A549 (cell line): Measurements from ENCODE around the gene COPZ1.

Experiments used
- POLR2A ChIP-seq: IDR thresholded peaks from 2 replicates; pipeline ENCODE4 v1.6.1; 2012; ENCODE audit warnings: mild to moderate bottlenecking, low read length
- RAD21 ChIP-seq, 2 experiments: fragments of >200 bp in 1 of 2; sonication (Bioruptor Twin) in 1 of 2; formaldehyde crosslinking in 1 of 2; IDR thresholded peaks in 1 of 2; conservative IDR thresholded peaks in 1 of 2; 2 replicates in 1 of 2; 3 replicates in 1 of 2; pipeline ENCODE4 v1.6.1; 2012 to 2018; ENCODE audit warnings: inconsistent platforms in 1 of 2
- ZSCAN20 ChIP-seq: fragments of 250-450 bp; sonication (Bioruptor Pico); IDR thresholded peaks from 2 replicates; pipeline ENCODE4 v1.8.0; 2022; ENCODE audit warnings: mild to moderate bottlenecking, moderate library complexity
- TF ChIP-seq, protein P1 (sequence below): IDR thresholded peaks from 2 replicates; pipeline ENCODE4 v1.6.1; 2012
- TF ChIP-seq, protein P2 (sequence below): fragments of 200-600 bp; sonication (generic); IDR thresholded peaks from 2 replicates; pipeline ENCODE4 v1.6.1; 2016; ENCODE audit warnings: antibody characterized with exemption, mild to moderate bottlenecking, moderate library complexity

DNA sequence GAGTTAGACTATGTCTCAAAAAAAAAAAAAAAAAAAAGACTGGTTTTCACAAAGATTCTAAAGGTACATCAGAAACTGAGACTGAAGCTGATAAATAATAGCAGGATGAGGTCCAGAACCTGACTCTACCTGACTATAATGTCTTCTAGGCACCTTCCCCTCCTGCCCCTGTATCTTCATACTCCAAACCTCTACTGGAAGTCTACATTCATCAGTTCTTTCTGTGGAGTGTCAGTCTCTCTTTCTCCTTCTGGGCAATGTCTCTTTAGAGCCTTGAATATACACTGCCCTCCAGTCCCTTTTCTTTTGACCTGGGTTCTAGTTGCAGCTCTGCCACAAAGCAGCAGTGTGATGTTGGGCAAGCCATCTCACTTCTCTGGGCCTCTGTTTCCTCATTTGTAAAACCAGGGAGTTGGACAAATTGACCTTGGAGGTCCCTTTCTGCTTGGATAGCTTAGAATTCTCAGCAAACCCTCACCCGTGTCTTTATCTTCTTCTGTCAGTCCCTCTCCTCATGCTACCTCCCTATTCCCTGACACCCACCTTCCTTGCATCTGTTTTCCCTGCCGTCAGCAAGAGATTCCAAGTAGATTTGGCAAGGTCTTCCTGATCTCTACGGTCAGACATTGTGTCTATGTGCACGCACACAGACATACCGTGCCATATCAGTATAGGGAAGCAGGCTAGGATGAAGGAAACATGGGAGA lies 28.4 kb upstream of the COPZ1 start:
- TF ChIP-seq POLR2A (no peak), RAD21 (conservative IDR thresholded peaks at IDR 0.05 in 1 of 2, IDR thresholded peaks at IDR 0.05 in 1 of 2) (no peak), ZSCAN20 (no peak)
- TF ChIP-seq, protein P1, sequence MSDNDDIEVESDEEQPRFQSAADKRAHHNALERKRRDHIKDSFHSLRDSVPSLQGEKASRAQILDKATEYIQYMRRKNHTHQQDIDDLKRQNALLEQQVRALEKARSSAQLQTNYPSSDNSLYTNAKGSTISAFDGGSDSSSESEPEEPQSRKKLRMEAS: no peak
- TF ChIP-seq, protein P2, sequence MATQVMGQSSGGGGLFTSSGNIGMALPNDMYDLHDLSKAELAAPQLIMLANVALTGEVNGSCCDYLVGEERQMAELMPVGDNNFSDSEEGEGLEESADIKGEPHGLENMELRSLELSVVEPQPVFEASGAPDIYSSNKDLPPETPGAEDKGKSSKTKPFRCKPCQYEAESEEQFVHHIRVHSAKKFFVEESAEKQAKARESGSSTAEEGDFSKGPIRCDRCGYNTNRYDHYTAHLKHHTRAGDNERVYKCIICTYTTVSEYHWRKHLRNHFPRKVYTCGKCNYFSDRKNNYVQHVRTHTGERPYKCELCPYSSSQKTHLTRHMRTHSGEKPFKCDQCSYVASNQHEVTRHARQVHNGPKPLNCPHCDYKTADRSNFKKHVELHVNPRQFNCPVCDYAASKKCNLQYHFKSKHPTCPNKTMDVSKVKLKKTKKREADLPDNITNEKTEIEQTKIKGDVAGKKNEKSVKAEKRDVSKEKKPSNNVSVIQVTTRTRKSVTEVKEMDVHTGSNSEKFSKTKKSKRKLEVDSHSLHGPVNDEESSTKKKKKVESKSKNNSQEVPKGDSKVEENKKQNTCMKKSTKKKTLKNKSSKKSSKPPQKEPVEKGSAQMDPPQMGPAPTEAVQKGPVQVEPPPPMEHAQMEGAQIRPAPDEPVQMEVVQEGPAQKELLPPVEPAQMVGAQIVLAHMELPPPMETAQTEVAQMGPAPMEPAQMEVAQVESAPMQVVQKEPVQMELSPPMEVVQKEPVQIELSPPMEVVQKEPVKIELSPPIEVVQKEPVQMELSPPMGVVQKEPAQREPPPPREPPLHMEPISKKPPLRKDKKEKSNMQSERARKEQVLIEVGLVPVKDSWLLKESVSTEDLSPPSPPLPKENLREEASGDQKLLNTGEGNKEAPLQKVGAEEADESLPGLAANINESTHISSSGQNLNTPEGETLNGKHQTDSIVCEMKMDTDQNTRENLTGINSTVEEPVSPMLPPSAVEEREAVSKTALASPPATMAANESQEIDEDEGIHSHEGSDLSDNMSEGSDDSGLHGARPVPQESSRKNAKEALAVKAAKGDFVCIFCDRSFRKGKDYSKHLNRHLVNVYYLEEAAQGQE: no peak
